Stimulated activated CD8-positive, alpha-beta memory T cell treated with anti-CD3 and anti-CD28 coated beads, Interleukin-15, amount 100 ng/mL, for 1 hour (primary cell): ENCODE measurements around the gene CNR1.

Experiments
- DNase-seq: peaks from one replicate; pipeline ENCODE4 v3.0.0-alpha.2; 2020; ENCODE audit warnings: low read depth

Gene CNR1

DNA sequence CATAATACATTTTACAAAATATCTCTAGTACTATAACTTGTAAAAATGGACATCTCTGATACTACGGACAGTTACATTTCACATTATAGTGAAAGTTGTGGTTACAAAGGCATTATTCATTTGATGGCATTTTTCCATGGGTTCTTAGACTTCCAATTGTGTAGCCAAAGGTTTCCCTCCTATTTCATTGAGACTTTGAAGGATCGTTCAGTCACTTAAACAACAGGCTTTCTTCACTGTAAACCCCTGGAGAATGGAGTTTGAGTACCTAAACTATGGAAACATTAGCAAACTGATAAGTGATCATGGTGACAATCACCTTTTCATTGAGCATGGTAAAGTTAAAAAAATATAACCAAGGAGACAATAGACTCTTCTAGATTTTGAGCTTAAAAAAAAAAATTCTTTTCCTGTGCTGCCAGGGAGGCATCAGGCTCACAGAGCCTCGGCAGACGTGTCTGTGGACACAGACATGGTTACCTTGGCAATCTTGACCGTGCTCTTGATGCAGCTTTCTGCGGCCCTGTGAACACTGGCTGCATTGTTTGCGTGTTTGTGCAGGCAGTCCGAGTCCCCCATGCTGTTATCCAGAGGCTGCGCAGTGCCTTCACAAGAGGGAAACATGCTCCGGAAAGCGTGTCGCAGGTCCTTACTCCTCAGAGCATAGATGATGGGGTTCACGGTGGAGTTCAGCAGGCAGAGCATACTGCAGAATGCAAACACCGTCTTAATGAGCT lies 22.6 kb downstream of the CNR1 start:
- DNase-seq: no peak

DNA sequence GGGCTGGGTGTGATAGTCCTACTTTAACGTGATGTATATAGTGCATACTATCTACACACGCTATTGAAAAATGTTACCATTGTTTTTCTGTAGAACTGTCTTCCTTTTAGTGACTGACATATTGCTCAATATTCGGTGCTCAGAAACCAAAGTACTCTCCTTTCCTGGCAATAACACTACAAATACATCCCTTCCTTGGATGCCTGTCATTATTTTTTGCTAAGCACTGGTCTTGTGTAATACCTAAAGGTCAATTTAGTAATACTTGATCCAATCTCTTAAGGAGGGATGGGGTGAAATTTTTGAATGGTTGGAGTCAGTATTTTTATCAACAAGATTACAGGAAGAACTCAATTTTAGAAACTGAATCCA lies 23.9 kb downstream of the CNR1 start:
- DNase-seq: no peak

GRCh38 chr6:88141561-88142296 lies 24.4 kb downstream of the CNR1 start:
- no peak for DNase-seq

- no peak for DNase-seq
Observed at GRCh38 chr6:88137915-88138314, 28.2 kb downstream of the CNR1 start.

DNA sequence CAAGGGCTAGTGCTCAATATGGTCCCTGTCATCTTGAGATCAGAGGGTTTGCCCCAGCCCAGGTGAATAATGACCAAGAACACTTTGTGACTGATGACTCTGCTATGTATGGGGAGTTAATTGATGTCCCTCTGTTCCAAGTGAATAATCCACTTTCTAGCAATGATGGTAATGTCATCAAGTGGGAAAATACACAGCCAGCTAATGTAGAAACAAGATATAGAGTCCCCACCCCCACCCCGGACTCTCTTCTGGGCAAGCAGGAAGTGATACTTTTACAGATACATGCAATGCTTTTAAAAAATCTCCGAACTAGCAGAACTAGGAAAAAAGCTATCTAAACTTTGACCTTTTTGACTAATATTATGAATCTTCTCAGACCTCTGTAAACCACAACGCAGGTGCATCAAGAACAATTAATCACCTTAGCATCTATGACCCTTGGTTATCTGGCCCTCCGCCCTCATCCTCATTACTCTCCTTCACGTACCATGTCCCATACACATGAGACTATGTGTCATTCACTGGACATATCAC lies 30.5 kb downstream of the CNR1 start:
- DNase-seq: no peak

- no peak for DNase-seq
Observed at GRCh38 chr6:88134575-88134974, 31.6 kb downstream of the CNR1 start.

DNA sequence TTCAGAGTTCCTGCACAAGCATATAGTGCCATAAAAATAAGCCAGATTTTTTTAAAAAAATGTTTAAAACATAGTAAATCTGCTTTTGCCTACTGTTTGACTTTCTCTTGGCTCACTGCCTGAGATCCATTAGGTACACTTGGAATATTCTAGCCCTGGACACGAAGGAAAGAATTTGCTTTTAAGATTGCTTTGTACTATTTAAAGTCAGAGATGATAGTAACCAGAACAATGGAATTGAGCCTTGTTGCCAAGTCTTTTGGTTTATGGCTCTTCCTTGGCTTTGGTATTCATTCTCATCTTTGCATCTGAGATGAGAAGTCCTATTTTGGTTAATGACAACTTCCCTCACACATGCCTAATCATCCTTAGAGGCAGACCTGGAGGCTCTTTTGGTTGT lies 32.4 kb downstream of the CNR1 start:
- no peak for DNase-seq

DNA sequence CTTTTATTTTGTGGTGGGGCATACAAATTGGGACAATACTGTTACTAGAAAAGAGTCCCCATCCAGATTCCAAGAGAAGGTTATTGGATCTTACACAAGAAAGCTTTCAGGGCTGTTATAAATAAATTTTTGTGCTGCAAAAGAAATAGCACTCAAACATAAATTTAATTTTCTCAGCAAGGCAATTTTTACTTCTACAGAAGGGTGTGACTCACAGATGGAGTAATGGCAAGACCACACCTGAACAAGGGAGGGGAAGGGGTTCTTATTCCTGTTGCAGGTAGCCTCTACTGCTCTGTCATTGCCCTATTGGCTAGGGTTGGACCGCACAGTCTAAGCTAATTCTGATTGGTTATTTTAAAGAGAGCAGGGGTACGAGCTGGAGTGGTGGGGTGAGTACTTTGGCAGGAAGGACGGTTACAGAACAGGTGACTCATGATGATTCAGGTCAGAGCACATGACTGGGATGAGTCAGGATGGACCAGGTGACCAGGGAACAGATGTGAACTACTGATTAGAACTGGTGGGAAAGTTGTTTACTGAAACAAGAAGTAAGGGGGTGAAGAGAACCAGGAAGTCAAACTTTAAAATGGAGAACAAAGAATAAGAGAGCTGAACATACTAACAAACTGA lies 41.1 kb downstream of the CNR1 start:
- no peak for DNase-seq

DNA sequence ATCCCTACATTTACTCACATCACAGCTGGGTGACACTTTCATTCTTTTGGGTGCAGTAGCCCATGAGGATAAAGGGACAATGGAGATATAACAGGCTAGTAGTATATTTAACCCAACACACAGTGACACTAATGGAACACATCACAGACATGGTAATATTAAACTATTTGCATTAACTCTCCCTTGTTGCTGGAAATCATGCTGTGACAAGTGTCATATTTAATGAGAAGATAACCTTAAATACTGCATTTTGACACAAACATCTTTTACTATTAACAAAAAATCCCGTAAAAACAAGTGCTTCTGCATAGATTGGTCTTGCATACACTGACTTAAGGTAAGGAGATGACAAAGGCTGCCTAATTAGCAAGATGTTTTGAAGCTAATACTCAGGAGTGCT lies 45.5 kb downstream of the CNR1 start:
- DNase-seq: no peak

GRCh38 chr6:88119769-88120168 lies 46.4 kb downstream of the CNR1 start:
- no peak for DNase-seq

GRCh38 chr6:88116276-88116675 lies 49.9 kb downstream of the CNR1 start:
- DNase-seq: no peak

- no peak for DNase-seq
Observed at GRCh38 chr6:88115307-88115706, 50.8 kb downstream of the CNR1 start.

DNA sequence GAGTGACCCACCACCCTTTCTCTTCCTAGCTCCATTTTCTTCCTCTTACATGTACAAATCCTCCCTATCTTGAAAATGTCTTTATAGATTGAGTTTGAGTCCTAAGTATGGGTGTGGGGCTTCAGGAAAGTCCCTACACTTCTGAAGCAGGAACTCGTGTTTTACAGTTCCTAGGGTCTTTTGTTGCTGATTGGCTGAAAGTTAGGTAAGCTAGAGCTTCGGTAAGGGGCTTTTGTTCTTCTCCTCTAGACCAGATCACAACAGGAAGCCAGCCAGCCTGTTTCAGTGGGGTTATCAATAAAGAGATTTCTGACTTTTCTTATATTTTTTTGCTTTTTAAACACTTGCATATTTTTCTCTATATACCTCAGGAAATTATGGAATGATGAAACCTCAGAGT lies 51.3 kb downstream of the CNR1 start:
- no peak for DNase-seq

- DNase-seq: no peak
Observed at GRCh38 chr6:88111991-88112390, 54.2 kb downstream of the CNR1 start.

- DNase-seq: no peak
Observed at GRCh38 chr6:88107241-88107640, 58.9 kb downstream of the CNR1 start.

GRCh38 chr6:88105741-88106340 lies 60.3 kb downstream of the CNR1 start:
- no peak for DNase-seq
